GM19023 (cell line): ENCODE results near the gene MATR3.
"Not testable (repeated sequence)": the region's sequence is repeated elsewhere in the genome, so short reads cannot be mapped to it uniquely, and the experiment has no call there.

Source experiments
- ATAC-seq: cut with Tn5 transposase; IDR thresholded peaks from one replicate; pipeline ENCODE4 v1.9.1; 2021; ENCODE audit warnings: mild to moderate bottlenecking, moderate library complexity; ENCODE audit not compliant: unreplicated experiment

MATR3 gene

GRCh38 chr5:139343476-139343875, 49.9 kb downstream of the MATR3 start:
- ATAC-seq, result no peak

GRCh38 chr5:139344177-139344576, 50.6 kb downstream of the MATR3 start:
- ATAC-seq, result no peak

GRCh38 chr5:139345442-139345841, 51.9 kb downstream of the MATR3 start:
- ATAC-seq, result not testable (repeated sequence)

- not testable (repeated sequence) for ATAC-seq
Observed at GRCh38 chr5:139347863-139348262, 54.3 kb downstream of the MATR3 start.

- ATAC-seq, result no peak
Observed at GRCh38 chr5:139354186-139354585, 60.6 kb downstream of the MATR3 start.

GRCh38 chr5:139355900-139356299, 62.4 kb downstream of the MATR3 start:
- ATAC-seq, result not testable (repeated sequence)

GRCh38 chr5:139358064-139358463, 64.5 kb downstream of the MATR3 start:
- no peak for ATAC-seq

- ATAC-seq, result no peak
Observed at GRCh38 chr5:139360384-139360783, 66.8 kb downstream of the MATR3 start.

- ATAC-seq, result no peak
Observed at GRCh38 chr5:139361835-139362429, 68.4 kb downstream of the MATR3 start.

- ATAC-seq, result no peak
Observed at GRCh38 chr5:139363937-139364336, 70.4 kb downstream of the MATR3 start.

- ATAC-seq, result no peak
Observed at GRCh38 chr5:139364466-139364865, 70.9 kb downstream of the MATR3 start.

- ATAC-seq, result no peak
Observed at GRCh38 chr5:139368613-139369012, 75.1 kb downstream of the MATR3 start.

- no peak for ATAC-seq
Observed at GRCh38 chr5:139369181-139369580, 75.6 kb downstream of the MATR3 start.

GRCh38 chr5:139371482-139372435, 78.2 kb downstream of the MATR3 start:
- no peak for ATAC-seq

GRCh38 chr5:139374909-139375308, 81.4 kb downstream of the MATR3 start:
- ATAC-seq, result no peak

GRCh38 chr5:139376364-139376763, 82.8 kb downstream of the MATR3 start:
- ATAC-seq, result no peak

- no peak for ATAC-seq
Observed at GRCh38 chr5:139377226-139377625, 83.7 kb downstream of the MATR3 start.

GRCh38 chr5:139378101-139378825, 84.7 kb downstream of the MATR3 start:
- no peak for ATAC-seq

GRCh38 chr5:139378941-139379361, 85.4 kb downstream of the MATR3 start:
- no peak for ATAC-seq

GRCh38 chr5:139379626-139380449, 86.3 kb downstream of the MATR3 start:
- ATAC-seq, result no peak
